T-helper 1 cell treated with Interleukin-12 subunit alpha and Interleukin-12 subunit beta and Interleukin-4 antibody, amounts not matched to agents 30 ng/mL and 1 ng/mL, for 36 hours (primary cell): ENCODE data around the gene ADH7. TPM values are rescaled to one million over a fixed set of nuclear protein-coding genes. Genes with fewer than 3 reads are reported as not detected.
"Not testable (repeated sequence)": the region's sequence is repeated elsewhere in the genome, so short reads cannot be mapped to it uniquely, and the experiment has no call there.

ENCODE experiments used
- intact Hi-C: fragments of 100-400 bp; cut with micrococcal nuclease; formaldehyde crosslinking; loops from one replicate; pipeline ENCODE4 v1.15.1; 2024
- total RNA-seq: library from RNA; stranded (reverse); gene quantifications from 2 replicates; pipeline ENCODE4 v1.2.3, GENCODE V29; 2022

The ADH7 gene
- total RNA-seq, 1 donor from 2014 or later, result not detected

DNA sequence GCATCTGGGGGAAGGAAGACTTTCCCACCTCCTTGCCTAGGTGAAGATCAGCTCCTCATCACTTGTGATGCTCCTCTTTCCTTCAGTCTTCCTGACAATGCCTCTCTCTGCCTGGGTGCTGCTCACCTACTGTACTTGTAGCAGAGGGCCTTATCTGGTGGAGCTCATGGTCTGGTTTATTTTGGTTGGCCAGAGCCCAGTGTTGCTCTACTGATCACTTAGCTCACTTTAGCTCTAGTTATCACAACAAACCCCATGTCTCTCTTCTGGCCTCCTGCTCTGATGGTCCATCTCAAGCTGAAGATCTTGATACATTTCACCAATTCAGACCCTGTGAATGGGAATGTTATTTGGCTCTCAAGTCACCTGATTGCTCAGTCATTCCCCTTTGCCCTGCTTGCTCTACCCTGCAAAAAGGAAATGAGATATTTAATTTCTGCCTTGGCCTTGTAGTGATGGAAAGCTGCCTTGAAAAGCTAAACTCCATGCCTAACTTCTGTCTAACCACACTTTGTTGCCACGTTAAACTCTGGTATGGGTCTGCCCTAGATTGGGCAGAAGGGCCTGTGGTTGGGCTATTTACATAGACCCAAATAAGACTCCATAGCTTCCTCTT, 52.3 kb downstream of the ADH7 start:
- intact Hi-C loops, result no loop called here

DNA sequence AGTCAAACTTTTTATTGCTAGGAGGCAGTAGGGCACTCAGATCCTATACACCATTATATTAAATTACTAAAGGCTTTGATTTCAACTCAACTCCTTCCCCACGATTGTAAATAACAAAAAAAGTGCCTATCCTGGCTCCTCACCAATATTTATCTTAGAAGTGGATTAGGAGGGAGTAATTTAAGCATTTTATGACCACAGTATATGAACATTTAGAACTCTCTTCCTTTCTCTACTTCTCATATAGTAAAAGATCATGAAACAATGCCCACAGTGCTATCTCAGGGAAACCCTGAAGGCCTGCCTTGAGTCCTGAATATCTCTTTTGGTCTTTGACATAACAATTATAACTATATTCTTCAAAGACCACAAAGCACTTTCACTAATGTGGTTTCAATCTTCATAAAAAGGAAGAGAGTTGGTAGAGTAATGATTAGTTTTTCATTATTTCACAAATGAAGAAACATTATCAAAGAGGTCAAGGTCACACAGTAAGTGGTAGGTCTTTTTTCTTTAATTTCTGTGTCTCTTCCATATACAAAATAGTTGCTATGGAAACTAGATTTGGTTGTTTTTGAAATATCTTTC, 53.5 kb downstream of the ADH7 start:
- intact Hi-C loops, result no loop called here

DNA sequence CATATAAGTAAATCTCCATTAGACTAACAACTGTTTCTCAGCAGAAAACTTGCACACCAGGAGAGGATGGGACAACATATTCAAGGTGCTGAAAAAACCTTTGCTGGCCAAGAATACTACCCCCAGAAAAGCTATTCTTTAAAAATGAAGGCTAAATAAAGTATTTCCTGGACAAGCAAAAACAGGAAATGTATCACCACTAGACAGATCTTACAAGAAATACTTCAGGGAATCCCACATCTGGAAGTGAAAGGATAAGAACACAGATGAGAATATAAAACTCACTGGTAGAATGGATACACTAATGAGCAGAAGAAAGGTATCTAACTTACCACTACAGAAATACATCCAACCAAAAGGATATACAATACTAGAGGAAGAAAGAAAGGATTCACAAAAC, 55.6 kb downstream of the ADH7 start:
- intact Hi-C loops, result no loop called here

- intact Hi-C loops, result no loop called here
Observed at GRCh38 chr4:99378876-99379275, 56.3 kb downstream of the ADH7 start.

- intact Hi-C loops, result not testable (repeated sequence)
Observed at GRCh38 chr4:99377341-99377740, 57.8 kb downstream of the ADH7 start.

DNA sequence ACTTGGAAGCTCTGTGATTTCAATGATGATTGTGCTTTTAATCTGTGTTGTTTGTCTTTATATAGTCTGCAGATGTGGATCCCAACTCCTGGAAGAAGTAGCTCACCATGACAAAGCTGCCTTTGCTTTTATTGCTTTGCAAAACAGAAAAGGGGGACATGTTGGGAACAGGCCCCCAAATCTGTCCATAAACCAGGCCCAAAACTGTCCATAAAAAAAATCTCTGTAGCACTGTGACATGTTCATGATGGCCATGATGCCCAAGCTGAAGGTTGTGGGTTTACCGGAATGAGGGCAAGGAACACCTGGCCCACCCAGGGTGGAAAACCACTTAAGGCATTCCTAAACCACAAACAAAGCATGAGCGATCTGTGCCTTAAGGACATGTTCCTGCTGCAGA, 62.7 kb downstream of the ADH7 start:
- intact Hi-C loops, result not testable (repeated sequence)

DNA sequence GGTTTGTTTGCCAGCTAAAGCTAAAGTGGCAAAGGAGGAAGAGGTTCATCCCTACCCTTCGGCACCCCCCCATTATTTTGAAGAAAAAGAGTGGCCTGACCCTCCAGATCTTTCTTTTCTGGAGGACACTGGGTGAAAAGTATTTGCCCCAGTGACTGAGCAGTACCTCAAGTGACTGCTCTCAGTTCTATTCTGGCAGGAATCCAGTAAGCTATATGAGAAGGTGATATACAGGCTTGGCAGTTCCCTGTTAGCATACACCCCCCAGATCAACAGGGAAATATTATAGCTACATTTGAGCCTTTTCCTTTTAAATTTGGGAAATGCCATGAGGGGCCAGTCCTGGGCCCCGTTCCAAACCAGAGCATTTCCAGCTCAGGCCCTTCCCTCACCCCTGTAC, 67.3 kb downstream of the ADH7 start:
- intact Hi-C loops, result not testable (repeated sequence)

DNA sequence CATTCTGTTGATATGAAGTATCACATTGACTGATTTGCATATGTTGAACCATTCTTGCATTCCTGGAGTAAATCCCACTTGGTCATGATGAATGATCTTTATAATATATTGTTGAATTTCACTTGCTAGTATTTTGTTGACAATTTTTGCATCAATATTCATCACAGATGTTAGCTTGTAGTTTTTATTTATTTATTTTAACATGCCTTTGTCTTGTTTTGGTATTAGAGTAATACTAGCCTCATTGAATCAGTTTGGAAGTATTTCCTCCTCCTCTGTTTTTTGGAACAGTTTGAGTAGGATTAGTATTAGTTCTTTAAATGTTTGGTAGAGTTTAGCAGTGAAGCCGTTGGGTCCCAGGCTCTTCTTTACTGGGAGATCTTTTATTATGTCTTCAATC, 68.7 kb downstream of the ADH7 start:
- intact Hi-C loops, result no loop called here

GRCh38 chr4:99362768-99363167, 72.4 kb downstream of the ADH7 start:
- intact Hi-C loops, result no loop called here

Other genes with a start within 250 kb of the ADH7 start
- gene ADH6, start 216.1 kb downstream of the ADH7 start, total RNA-seq, result not detected in 2 replicates
- gene ADH1A, start 144.4 kb downstream of the ADH7 start, total RNA-seq, result not detected in 2 replicates
- gene ADH1B, start 113.9 kb downstream of the ADH7 start, total RNA-seq, result not detected in 2 replicates
- gene ADH1C, start 82.6 kb downstream of the ADH7 start, total RNA-seq, result not detected in 2 replicates
- not detected in 2 replicates for gene C4orf17, start 75.7 kb upstream of the ADH7 start, total RNA-seq
- gene TRMT10A, start 128.7 kb upstream of the ADH7 start, total RNA-seq, result 8.0 and 8.1 TPM in 2 replicates
- gene MTTP, start 139.5 kb upstream of the ADH7 start, total RNA-seq, result 0.07 TPM in 1 of 2 replicates, not detected in the other
- not detected in 2 replicates for gene C4orf54, start 222.5 kb upstream of the ADH7 start, total RNA-seq